H9 (cell line): ENCODE data around the gene CEP89. TPM values are rescaled to one million over a fixed set of nuclear protein-coding genes. Genes with fewer than 3 reads are reported as not detected.
A peak's percentile ranks its signal among the peaks of the same experiment; 100 is the strongest.

Experiments
- DNase-seq: peaks from one replicate; pipeline ENCODE4 v3.0.0-alpha.2; 2017
- H2AFZ ChIP-seq: one replicate; pipeline ENCODE4 v1.6.1; 2013; ENCODE audit warnings: mild to moderate bottlenecking, low read length, control low read depth, moderate library complexity
- H2AK5ac ChIP-seq: 2 replicates; pipeline ENCODE4 v1.6.1; 2013; ENCODE audit warnings: low read length, control low read depth, mixed read lengths; ENCODE audit not compliant: insufficient read length
- H2BK120ac ChIP-seq: one replicate; pipeline ENCODE4 v1.6.1; 2013; ENCODE audit warnings: low read depth, mild to moderate bottlenecking, low read length, control low read depth, inconsistent platforms; ENCODE audit not compliant: poor library complexity, severe bottlenecking
- H2BK12ac ChIP-seq: 2 replicates; pipeline ENCODE4 v1.6.1; 2013; ENCODE audit warnings: low read length, control low read depth, mixed read lengths, low read depth; ENCODE audit not compliant: insufficient read length
- H2BK15ac ChIP-seq: 2 replicates; pipeline ENCODE4 v1.6.1; 2013; ENCODE audit warnings: low read depth, low read length, control low read depth
- H2BK20ac ChIP-seq: one replicate; pipeline ENCODE4 v1.6.1; 2013; ENCODE audit warnings: low read depth, mild to moderate bottlenecking, low read length, control low read depth, inconsistent platforms; ENCODE audit not compliant: poor library complexity, severe bottlenecking
- H2BK5ac ChIP-seq: 2 replicates; pipeline ENCODE4 v1.6.1; 2013; ENCODE audit warnings: low read length, control low read depth, mixed read lengths; ENCODE audit not compliant: insufficient read length
- H3K14ac ChIP-seq: 2 replicates; pipeline ENCODE4 v1.6.1; 2013; ENCODE audit warnings: low read length, control low read depth; ENCODE audit not compliant: insufficient read depth
- H3K18ac ChIP-seq: 2 replicates; pipeline ENCODE4 v1.6.1; 2013; ENCODE audit warnings: low read depth, mild to moderate bottlenecking, mixed read lengths, low read length, control low read depth; ENCODE audit not compliant: insufficient read length
- H3K23ac ChIP-seq: 2 replicates; pipeline ENCODE4 v1.6.1; 2013; ENCODE audit warnings: low read length, control low read depth, mixed read lengths, low read depth; ENCODE audit not compliant: insufficient read length
- H3K23me2 ChIP-seq: 2 replicates; pipeline ENCODE4 v1.6.1; 2013; ENCODE audit warnings: low read depth, mild to moderate bottlenecking, mixed read lengths, low read length, control low read depth; ENCODE audit not compliant: insufficient read length, poor library complexity, severe bottlenecking
- H3K27ac ChIP-seq: 2 replicates; pipeline ENCODE4 v1.5.1; 2013; ENCODE audit warnings: low read length, control low read depth, mixed read lengths, low read depth; ENCODE audit not compliant: insufficient read length
- H3K27me3 ChIP-seq: 2 replicates; pipeline ENCODE4 v1.6.1; 2013; ENCODE audit warnings: low read length, control low read depth, inconsistent platforms; ENCODE audit not compliant: insufficient read depth
- H3K4ac ChIP-seq: 2 replicates; pipeline ENCODE4 v1.6.1; 2013; ENCODE audit warnings: low read depth, mild to moderate bottlenecking, control low read depth, inconsistent platforms, low read length, moderate library complexity
- H3K4me1 ChIP-seq: 2 replicates; pipeline ENCODE4 v1.6.1; 2013; ENCODE audit warnings: low read length, control low read depth, inconsistent platforms; ENCODE audit not compliant: insufficient read depth
- H3K4me2 ChIP-seq: 2 replicates; pipeline ENCODE4 v1.6.1; 2013; ENCODE audit warnings: low read length, control low read depth, mixed read lengths; ENCODE audit not compliant: insufficient read length, insufficient read depth
- H3K56ac ChIP-seq: 2 replicates; pipeline ENCODE4 v1.6.1; 2013; ENCODE audit warnings: low read depth, mild to moderate bottlenecking, mixed read lengths, low read length, control low read depth; ENCODE audit not compliant: insufficient read length
- H3K79me1 ChIP-seq: 2 replicates; pipeline ENCODE4 v1.6.1; 2013; ENCODE audit warnings: low read depth, mild to moderate bottlenecking, moderate library complexity, low read length, control low read depth, inconsistent platforms; ENCODE audit not compliant: insufficient read depth, poor library complexity, severe bottlenecking
- H3K79me2 ChIP-seq: 2 replicates; pipeline ENCODE4 v1.6.1; 2013; ENCODE audit warnings: low read length, control low read depth, inconsistent platforms; ENCODE audit not compliant: insufficient read depth
- H3K9ac ChIP-seq: 2 replicates; pipeline ENCODE4 v1.6.1; 2013; ENCODE audit warnings: low read length, control low read depth, mixed read lengths; ENCODE audit not compliant: insufficient read length; ENCODE audit errors: extremely low read depth
- H3K9me3 ChIP-seq: one replicate; pipeline ENCODE4 v1.6.1; 2013; ENCODE audit warnings: low read depth, low read length, inconsistent platforms; ENCODE audit not compliant: control insufficient read depth
- H3T11ph ChIP-seq: one replicate; pipeline ENCODE4 v1.6.1; 2013; ENCODE audit warnings: mild to moderate bottlenecking, low read length, control low read depth, inconsistent platforms
- H4K20me1 ChIP-seq: one replicate; pipeline ENCODE4 v1.6.1; 2013; ENCODE audit not compliant: control insufficient read depth, insufficient read length, insufficient read depth
- H4K5ac ChIP-seq: 2 replicates; pipeline ENCODE4 v1.6.1; 2013; ENCODE audit warnings: low read depth, mild to moderate bottlenecking, mixed read lengths, low read length, control low read depth; ENCODE audit not compliant: insufficient read length
- H4K8ac ChIP-seq: replicated peaks from 2 replicates; pipeline ENCODE4 v1.6.1; 2013; ENCODE audit warnings: low read length, control low read depth, mixed read lengths, low read depth; ENCODE audit not compliant: insufficient read length
- H4K91ac ChIP-seq: 2 replicates; pipeline ENCODE4 v1.6.1; 2013; ENCODE audit warnings: low read depth, mild to moderate bottlenecking, moderate library complexity, mixed read lengths, low read length, control low read depth; ENCODE audit not compliant: insufficient read length
- H3K27ac Mint-ChIP-seq, 3 experiments: 2 replicates in 2 of 3; 3 replicates in 1 of 3; pipeline ENCODE4 v1.8.0; 2020 to 2021; ENCODE audit warnings: mixed read lengths in 3 of 3, mild to moderate bottlenecking in 1 of 3, moderate library complexity in 1 of 3
- H3K27me3 Mint-ChIP-seq: 2 replicates; pipeline ENCODE4 v1.8.0; 2021; ENCODE audit warnings: low read depth, mild to moderate bottlenecking, moderate library complexity, mixed read lengths
- H3K36me3 Mint-ChIP-seq, 3 experiments: 2 replicates in 2 of 3; 3 replicates in 1 of 3; pipeline ENCODE4 v1.8.0; 2020 to 2021; ENCODE audit warnings: low read depth in 3 of 3, mixed read lengths in 3 of 3; ENCODE audit not compliant: insufficient read depth in 1 of 3
- H3K4me1 Mint-ChIP-seq, 2 experiments: 2 replicates each; pipeline ENCODE4 v1.8.0; 2020; ENCODE audit warnings: mixed read lengths in 2 of 2
- H3K4me3 Mint-ChIP-seq, 2 experiments: 2 replicates in 1 of 2; 3 replicates in 1 of 2; pipeline ENCODE4 v1.8.0; 2020 to 2021; ENCODE audit warnings: mild to moderate bottlenecking in 2 of 2, mixed read lengths in 2 of 2, moderate library complexity in 1 of 2
- H3K9me3 Mint-ChIP-seq, 2 experiments: 2 replicates in 1 of 2; 3 replicates in 1 of 2; pipeline ENCODE4 v1.8.0; 2020; ENCODE audit warnings: mild to moderate bottlenecking in 2 of 2, mixed read lengths in 2 of 2, moderate library complexity in 1 of 2
- CTCF ChIP-seq: fragments of 200-600 bp; sonication (generic); conservative IDR thresholded peaks from 3 replicates; pipeline ENCODE4 v1.8.0; 2021; ENCODE audit warnings: antibody characterized with exemption, mild to moderate bottlenecking
- WGBS: extraction: QIAGEN DNeasy Blood & Tissue Kit; methylation state at CpG from one replicate; pipeline ENCODE4 v1.1.7; 2013; ENCODE audit warnings: missing lambda C conversion rate, low lambda C conversion rate, mixed read lengths; ENCODE audit not compliant: insufficient read length; ENCODE audit errors: extremely low coverage; 5-methylcytosine and 5-hydroxymethylcytosine counted together
- total RNA-seq: library from RNA; stranded (reverse); gene quantifications from 2 replicates; pipeline ENCODE4 v1.2.1, GENCODE V29; 2021

CEP89 gene
- total RNA-seq, 1 experiment from 2014 or later = 22.1 TPM

- Histone ChIP-seq H2BK5ac (no peak overlapping the region), H3K27ac (no peak overlapping the region), H3K4me2 (no peak overlapping the region), H3K14ac (no peak overlapping the region), H3T11ph (no peak overlapping the region), H2AFZ (no peak overlapping the region), H3K18ac (no peak overlapping the region), H3K79me2 (no peaks in the 10 kb centered on the region), H2BK12ac (no peak overlapping the region), H4K8ac (no peak overlapping the region), H3K23ac (no peak overlapping the region), H3K4me1 (no peaks in the 10 kb centered on the region), H2BK15ac (no peak overlapping the region), H4K91ac (no peak overlapping the region), H2AK5ac (no peak overlapping the region), H3K9me3 (no peaks in the 10 kb centered on the region), H3K27me3 (no peaks in the 10 kb centered on the region), H4K20me1 (no peaks in the 10 kb centered on the region), H3K9ac (no peak overlapping the region), H3K79me1 (no peaks in the 10 kb centered on the region), H2BK20ac (no peak overlapping the region), H3K4ac (no peak overlapping the region), H3K23me2 (no peaks in the 10 kb centered on the region), H2BK120ac (no peak overlapping the region), H3K56ac (no peak overlapping the region), H4K5ac (no peak overlapping the region)
- H3K27ac Mint-ChIP-seq = peak overlapping the region in 1 of 3 experiments; percentile 48; a peak in 1 of 7 replicates
- no peak for TF ChIP-seq CTCF
- no CpG with 5 or more reads among the region's 19 CpGs for WGBS
- H3K9me3 Mint-ChIP-seq = no peaks in the 10 kb centered on the region; a peak in 1 of 5 replicates
- DNase-seq = no peak
- no peaks in the 10 kb centered on the region for H3K27me3 Mint-ChIP-seq
- 0 out of 4 replicates have a peak, but pooled peaks cover 0 to 2% of the 10 kb centered on the region in 2 experiments for H3K4me1 Mint-ChIP-seq
- no peak overlapping the region for H3K4me3 Mint-ChIP-seq
- H3K36me3 Mint-ChIP-seq = no peaks in the 10 kb centered on the region
Measured at GRCh38 chr19:32862173-32862572, 109.6 kb downstream of the CEP89 start.
